Choroid plexus epithelial cell (primary cell): ENCODE measurements around the gene TMEM255B.

Source experiments
- DNase-seq: peaks from one replicate; pipeline ENCODE4 v3.0.0-alpha.2; 2010; ENCODE audit warnings: low read depth
- H3K4me3 ChIP-seq: 2 replicates; pipeline ENCODE4 v1.5.1; 2011; ENCODE audit warnings: low read depth, mild to moderate bottlenecking, control low read depth, low read length, moderate library complexity
- TF ChIP-seq, protein P1 (sequence below): conservative IDR thresholded peaks from 2 replicates; pipeline ENCODE4 v1.5.1; 2011; ENCODE audit warnings: low read depth, mild to moderate bottlenecking, control low read depth, inconsistent platforms, low read length, moderate library complexity

The TMEM255B gene

DNA sequence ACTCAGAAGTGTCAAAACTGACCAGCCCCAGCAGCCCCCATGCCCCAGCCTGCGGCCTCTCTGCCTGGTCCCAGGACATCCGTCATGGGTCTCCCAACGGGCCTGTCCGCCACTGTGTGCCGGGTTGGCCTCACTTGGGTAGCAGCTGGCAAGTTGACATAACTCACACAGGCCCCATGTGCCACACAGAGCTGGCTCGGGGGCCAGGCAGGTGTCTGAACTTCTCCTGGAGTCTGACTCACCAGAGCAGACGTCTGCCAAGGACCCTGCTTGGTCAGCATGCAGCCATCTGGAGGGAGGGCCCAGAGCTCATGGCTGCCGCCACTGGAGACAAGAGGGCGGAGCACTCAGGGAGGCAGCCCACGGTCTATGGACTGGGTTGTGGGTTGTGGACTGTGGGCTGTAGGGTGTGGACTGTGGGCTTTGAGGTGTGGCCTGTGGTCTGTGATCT is 32.0 kb upstream of the TMEM255B start:
- H3K4me3 ChIP-seq, result no peak overlapping the region
- peak; percentile 24 for DNase-seq
- TF ChIP-seq, protein P1, sequence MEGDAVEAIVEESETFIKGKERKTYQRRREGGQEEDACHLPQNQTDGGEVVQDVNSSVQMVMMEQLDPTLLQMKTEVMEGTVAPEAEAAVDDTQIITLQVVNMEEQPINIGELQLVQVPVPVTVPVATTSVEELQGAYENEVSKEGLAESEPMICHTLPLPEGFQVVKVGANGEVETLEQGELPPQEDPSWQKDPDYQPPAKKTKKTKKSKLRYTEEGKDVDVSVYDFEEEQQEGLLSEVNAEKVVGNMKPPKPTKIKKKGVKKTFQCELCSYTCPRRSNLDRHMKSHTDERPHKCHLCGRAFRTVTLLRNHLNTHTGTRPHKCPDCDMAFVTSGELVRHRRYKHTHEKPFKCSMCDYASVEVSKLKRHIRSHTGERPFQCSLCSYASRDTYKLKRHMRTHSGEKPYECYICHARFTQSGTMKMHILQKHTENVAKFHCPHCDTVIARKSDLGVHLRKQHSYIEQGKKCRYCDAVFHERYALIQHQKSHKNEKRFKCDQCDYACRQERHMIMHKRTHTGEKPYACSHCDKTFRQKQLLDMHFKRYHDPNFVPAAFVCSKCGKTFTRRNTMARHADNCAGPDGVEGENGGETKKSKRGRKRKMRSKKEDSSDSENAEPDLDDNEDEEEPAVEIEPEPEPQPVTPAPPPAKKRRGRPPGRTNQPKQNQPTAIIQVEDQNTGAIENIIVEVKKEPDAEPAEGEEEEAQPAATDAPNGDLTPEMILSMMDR, result no peak

DNA sequence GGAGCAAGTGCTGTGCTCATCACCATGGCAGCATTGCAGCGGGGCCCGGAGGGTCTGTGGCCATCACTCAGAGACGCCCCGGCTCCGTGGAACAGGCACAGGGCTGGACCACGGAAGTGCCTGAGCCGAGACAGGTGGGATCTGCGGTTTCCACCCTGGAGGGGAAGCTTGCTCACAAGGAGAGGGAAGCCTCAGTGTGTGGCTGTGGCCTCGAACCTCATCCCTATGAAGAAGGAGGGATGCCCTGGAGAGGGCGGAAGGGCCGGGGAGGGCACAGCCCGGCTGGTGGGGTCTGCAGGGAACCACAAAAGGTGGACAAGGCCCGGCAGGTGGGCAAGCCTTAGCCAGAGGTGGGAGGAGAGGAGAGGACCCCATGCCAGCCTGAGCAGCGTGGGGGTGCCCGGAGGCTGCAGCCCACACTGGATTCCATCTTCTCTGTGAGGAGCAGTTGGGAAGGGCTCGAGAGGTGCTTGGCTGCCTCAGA is 30.4 kb upstream of the TMEM255B start:
- TF ChIP-seq, protein P1, result no peak
- no peak for DNase-seq
- H3K4me3 ChIP-seq, result no peak overlapping the region

DNA sequence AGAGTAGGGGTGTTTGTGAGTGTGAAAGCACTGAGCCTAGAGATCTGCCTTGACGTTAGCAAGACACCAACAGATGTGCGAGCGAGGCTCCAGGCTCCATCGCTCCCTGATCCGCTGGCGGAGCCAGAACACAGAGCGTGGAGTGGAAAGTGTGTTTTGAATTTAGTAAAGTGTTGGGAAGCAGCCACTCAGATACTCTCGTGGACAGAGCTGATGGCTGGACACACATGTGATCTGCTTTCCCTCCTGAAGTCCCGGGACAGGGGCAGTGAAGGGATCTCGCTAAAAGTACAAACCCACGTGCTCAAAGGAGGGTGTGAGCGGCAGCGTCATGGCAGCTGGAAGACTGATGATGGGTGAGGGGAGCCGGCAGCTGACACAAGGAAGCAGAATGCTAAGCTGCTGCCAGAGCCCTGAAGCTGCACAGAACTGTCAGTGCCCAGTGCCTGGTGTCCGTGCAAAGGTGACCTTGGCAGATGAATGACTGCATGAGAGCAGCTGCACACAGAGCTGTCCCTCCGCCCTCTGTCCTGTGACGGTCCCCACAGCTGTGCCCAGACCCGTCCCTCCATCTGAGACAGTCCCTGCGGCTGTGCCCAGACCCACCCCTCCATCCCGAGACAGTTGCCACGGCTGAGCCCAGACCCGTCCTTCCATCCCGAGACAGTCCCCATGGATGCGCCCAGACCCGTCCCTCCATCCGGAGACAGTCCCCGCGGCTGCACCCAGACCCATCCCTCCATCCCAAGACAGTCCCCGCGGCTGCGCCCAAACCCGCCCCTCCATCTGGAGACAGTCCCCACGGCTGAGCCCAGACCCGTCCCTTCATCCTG is 29.6 kb upstream of the TMEM255B start:
- TF ChIP-seq, protein P1, result no peak

DNA sequence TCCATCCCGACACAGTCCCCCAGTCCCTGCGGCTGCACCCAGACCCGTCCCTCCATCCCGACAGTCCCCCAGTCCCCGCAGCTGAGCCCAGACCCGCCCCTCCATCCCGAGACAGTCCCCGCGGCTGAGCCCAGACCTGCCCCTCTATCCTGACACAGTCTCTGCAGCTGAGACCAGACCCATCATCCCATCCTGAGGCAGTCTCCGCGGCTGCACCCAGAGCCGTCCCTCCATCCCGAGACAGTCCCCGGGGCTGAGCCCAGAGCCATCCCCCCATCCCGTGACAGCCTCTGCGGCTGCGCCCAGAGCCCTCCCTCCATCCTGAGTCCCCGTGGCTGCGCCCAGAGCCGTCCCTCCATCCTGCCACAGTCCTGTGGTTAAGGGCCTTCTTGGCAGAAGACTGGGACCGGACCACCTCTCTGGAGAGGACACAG is 28.8 kb upstream of the TMEM255B start:
- H3K4me3 ChIP-seq, result no peak overlapping the region

More for the DNA sequence above, 29.6 kb upstream of the TMEM255B start:
- no peak overlapping the region for H3K4me3 ChIP-seq
- no peak for DNase-seq

DNA sequence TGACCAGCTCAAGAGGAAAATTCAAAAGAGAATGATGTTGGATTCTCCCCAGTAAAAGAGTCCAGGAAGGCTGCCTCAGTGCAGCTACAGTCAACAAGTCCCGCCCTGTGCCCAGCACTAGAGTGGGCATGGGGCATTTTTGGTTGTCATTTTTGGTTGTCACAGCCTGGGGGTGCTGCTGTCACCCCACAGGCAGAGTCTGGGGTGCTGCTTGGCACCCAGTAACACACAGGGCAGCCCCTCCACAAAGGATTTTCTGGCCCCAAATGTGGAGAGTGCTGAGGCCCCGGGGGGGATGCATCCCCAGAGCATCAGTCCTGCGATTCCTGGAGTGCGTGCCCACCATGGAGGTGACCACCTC is 28.2 kb upstream of the TMEM255B start:
- TF ChIP-seq, protein P1, result no peak
- DNase-seq, result no peak
- H3K4me3 ChIP-seq, result no peak overlapping the region

More for the DNA sequence above, 28.8 kb upstream of the TMEM255B start:
- TF ChIP-seq, protein P1, result no peak
- DNase-seq, result no peak

DNA sequence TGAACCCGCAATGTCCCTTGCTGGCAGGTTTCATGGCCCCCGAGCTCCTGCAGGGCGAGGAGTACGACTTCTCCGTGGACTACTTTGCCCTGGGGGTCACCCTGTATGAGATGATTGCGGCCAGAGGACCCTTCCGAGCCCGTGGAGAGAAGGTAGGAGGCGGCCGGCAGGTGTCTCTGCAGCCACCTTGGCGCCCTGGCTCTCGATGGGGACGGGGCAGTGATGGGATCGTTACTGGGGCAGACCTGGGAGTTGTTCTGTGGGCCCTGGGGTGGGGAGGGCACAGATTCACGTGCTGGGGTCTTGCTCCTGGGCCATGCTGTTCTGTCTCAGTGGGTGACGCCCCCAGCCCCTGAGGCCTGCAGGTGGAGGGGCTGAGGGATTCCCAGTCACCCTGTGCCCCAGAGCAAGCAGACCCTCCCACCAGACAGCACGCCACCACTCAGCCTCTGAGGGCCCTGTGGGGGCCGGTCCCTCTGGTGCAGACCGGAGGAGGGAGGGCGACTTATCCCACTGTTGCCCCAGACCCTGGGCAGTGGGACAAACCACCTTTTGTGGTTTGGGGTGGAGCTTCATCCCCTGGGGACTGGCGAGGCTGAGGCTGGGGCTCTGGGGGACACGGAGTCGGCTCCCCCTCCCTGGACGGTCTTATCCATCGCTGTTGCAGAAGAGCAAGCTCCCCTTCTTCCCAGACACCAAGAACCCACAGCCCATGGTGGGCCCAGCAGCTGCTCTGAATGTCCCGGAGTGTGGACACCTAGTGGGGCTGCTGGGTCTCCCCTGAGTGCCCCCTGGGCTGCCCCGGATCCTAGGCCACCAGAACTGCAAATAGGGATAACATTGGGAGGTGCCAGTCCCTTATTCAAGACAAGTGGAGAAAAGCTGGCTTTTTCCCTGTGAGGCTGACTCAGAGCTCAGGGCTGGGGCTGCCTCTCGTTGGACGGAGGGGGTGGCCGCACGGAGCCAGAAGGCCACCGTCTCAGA is 27.5 kb upstream of the TMEM255B start:
- no peak overlapping the region for H3K4me3 ChIP-seq
- DNase-seq, result no peak
- TF ChIP-seq, protein P1, result no peak
